Loucy (cell line): ENCODE measurements around the gene TRPM3.

Experiments
- H2AFZ ChIP-seq: fragments of 200-600 bp; sonication (generic); 2 replicates; pipeline ENCODE4 v1.6.0; 2016; ENCODE audit warnings: antibody characterized with exemption, mild to moderate bottlenecking, low read length, moderate library complexity
- H3F3A ChIP-seq: fragments of 200-600 bp; 2 replicates; pipeline ENCODE4 v1.6.0; 2016; ENCODE audit warnings: antibody characterized with exemption, low read depth, mild to moderate bottlenecking
- H3K27me3 ChIP-seq: fragments of 200-600 bp; sonication (generic); 2 replicates; pipeline ENCODE4 v1.6.1; 2014; ENCODE audit warnings: low read length, mild to moderate bottlenecking; ENCODE audit not compliant: insufficient read depth, poor library complexity, severe bottlenecking
- H3K36me3 ChIP-seq: fragments of 200-600 bp; sonication (generic); 2 replicates; pipeline ENCODE4 v1.6.1; 2016; ENCODE audit warnings: low read length; ENCODE audit not compliant: insufficient read depth
- H3K4me1 ChIP-seq: fragments of 200-600 bp; sonication (generic); 2 replicates; pipeline ENCODE4 v1.5.1; 2014; ENCODE audit warnings: low read length, mild to moderate bottlenecking; ENCODE audit not compliant: insufficient read depth, poor library complexity, severe bottlenecking
- H3K4me2 ChIP-seq: fragments of 200-600 bp; sonication (generic); 2 replicates; pipeline ENCODE4 v1.6.0; 2014; ENCODE audit warnings: antibody characterized with exemption, low read length, low read depth, mild to moderate bottlenecking; ENCODE audit not compliant: poor library complexity, severe bottlenecking
- H3K4me3 ChIP-seq: fragments of 200-600 bp; sonication (generic); 2 replicates; pipeline ENCODE4 v1.5.1; 2014; ENCODE audit warnings: low read length, mild to moderate bottlenecking, mixed read lengths; ENCODE audit not compliant: poor library complexity, severe bottlenecking
- H3K79me2 ChIP-seq: fragments of 200-600 bp; sonication (generic); 2 replicates; pipeline ENCODE4 v1.6.1; 2014; ENCODE audit warnings: low read length; ENCODE audit not compliant: insufficient read depth
- H3K9ac ChIP-seq: fragments of 200-600 bp; sonication (generic); 2 replicates; pipeline ENCODE4 v1.6.0; 2014; ENCODE audit warnings: mild to moderate bottlenecking, low read depth, low read length, moderate library complexity; ENCODE audit not compliant: poor library complexity, severe bottlenecking
- H3K9me2 ChIP-seq: fragments of 200-600 bp; sonication (generic); replicated peaks from 2 replicates; pipeline ENCODE4 v1.6.1; 2016; ENCODE audit warnings: low read depth, low read length, mixed read lengths
- H3K9me3 ChIP-seq: fragments of 200-600 bp; sonication (generic); 2 replicates; pipeline ENCODE4 v1.6.1; 2014; ENCODE audit warnings: mild to moderate bottlenecking, antibody characterized with exemption, low read length, low read depth; ENCODE audit not compliant: insufficient read depth
- H4K20me1 ChIP-seq: fragments of 200-600 bp; sonication (generic); 2 replicates; pipeline ENCODE4 v1.6.0; 2014; ENCODE audit warnings: antibody characterized with exemption, low read length, mild to moderate bottlenecking; ENCODE audit not compliant: insufficient read depth, poor library complexity, severe bottlenecking
- EZH2phosphoT487 ChIP-seq: fragments of 200-600 bp; IDR thresholded peaks from 2 replicates; pipeline ENCODE4 v1.6.1; 2018; ENCODE audit warnings: antibody characterized with exemption, mild to moderate bottlenecking, moderate library complexity, borderline replicate concordance
- TF ChIP-seq, protein P1 (sequence below): fragments of 200-600 bp; sonication (generic); conservative IDR thresholded peaks from 2 replicates; pipeline ENCODE4 v1.5.1; 2014; ENCODE audit warnings: mild to moderate bottlenecking, antibody characterized with exemption, low read length

The TRPM3 gene

GRCh38 chr9:70564468-70565335, 556.7 kb downstream of the TRPM3 start:
- Histone ChIP-seq H3F3A (no peaks in the 10 kb centered on the region), H3K4me2 (peak overlapping the region; percentile 67), H3K36me3 (no peaks in the 10 kb centered on the region), H3K79me2 (no peaks in the 10 kb centered on the region), H3K9me2 (no peaks in the 10 kb centered on the region), H2AFZ (peak overlapping the region; percentile 54), H3K4me1 (peaks cover 22% of the 10 kb centered on the region), H4K20me1 (no peaks in the 10 kb centered on the region), H3K27me3 (no peaks in the 10 kb centered on the region), H3K4me3 (peak overlapping the region; percentile 46), H3K9me3 (no peaks in the 10 kb centered on the region), H3K9ac (no peak overlapping the region)
- TF ChIP-seq, protein P1, sequence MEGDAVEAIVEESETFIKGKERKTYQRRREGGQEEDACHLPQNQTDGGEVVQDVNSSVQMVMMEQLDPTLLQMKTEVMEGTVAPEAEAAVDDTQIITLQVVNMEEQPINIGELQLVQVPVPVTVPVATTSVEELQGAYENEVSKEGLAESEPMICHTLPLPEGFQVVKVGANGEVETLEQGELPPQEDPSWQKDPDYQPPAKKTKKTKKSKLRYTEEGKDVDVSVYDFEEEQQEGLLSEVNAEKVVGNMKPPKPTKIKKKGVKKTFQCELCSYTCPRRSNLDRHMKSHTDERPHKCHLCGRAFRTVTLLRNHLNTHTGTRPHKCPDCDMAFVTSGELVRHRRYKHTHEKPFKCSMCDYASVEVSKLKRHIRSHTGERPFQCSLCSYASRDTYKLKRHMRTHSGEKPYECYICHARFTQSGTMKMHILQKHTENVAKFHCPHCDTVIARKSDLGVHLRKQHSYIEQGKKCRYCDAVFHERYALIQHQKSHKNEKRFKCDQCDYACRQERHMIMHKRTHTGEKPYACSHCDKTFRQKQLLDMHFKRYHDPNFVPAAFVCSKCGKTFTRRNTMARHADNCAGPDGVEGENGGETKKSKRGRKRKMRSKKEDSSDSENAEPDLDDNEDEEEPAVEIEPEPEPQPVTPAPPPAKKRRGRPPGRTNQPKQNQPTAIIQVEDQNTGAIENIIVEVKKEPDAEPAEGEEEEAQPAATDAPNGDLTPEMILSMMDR = no peak
- no peak for TF ChIP-seq EZH2phosphoT487

DNA sequence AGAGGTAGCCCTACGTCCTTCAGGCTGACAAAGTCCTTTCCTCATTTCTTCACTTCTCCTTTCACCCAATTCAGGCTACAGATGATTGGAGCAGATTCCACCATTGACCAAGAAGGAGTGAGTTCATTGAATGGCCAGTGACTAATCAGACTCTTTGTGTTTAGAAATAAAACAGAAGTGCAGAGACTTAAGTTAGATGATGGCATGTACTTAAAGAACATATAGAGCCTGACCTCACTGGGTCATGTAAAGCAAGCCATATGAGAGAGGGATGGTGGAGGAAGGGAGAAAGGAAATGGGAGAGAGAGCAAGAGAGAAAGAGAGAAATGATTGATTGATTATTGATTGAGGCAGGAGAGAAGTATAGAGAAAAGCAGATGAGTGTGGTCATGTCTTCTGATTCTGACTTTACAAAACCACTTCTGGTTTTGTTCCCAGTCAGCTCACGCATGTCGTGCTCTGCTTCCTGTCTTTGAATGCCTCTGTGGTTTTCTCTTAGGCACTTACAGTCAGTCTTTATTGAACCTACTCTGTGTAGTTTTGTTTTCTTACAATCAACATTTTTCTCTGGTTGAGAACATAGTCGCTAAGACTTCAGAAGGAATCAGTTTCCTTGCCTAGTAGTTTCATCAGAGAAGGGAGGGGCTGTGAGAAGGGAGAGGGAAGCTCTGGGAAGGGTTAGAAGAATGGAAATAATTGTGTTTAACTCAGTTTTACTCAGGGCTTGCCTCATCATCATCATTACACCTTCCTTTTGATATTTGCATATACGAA, 557.8 kb downstream of the TRPM3 start:
- H3K4me1 ChIP-seq = peaks cover 22% of the 10 kb centered on the region

GRCh38 chr9:70563010-70563409, 558.4 kb downstream of the TRPM3 start:
- Histone ChIP-seq H4K20me1 (no peaks in the 10 kb centered on the region), H3K9me2 (no peaks in the 10 kb centered on the region), H3K4me1 (peaks cover 22% of the 10 kb centered on the region), H2AFZ (peak overlapping the region; percentile 54), H3K9me3 (no peaks in the 10 kb centered on the region), H3K36me3 (no peaks in the 10 kb centered on the region), H3K4me2 (peak overlapping the region; percentile 67), H3K79me2 (no peaks in the 10 kb centered on the region), H3K27me3 (no peaks in the 10 kb centered on the region), H3F3A (no peaks in the 10 kb centered on the region), H3K9ac (no peak overlapping the region), H3K4me3 (peak overlapping the region; percentile 46)
- TF ChIP-seq, protein P1 = no peak
- no peak for TF ChIP-seq EZH2phosphoT487

More for the DNA sequence above, 557.8 kb downstream of the TRPM3 start:
- Histone ChIP-seq H3K4me2 (peak overlapping the region; percentile 67), H3K36me3 (no peaks in the 10 kb centered on the region), H3K9me3 (no peaks in the 10 kb centered on the region), H3K27me3 (no peaks in the 10 kb centered on the region), H2AFZ (peak overlapping the region; percentile 54), H3K79me2 (no peaks in the 10 kb centered on the region), H3K4me3 (peak overlapping the region; percentile 46), H3K9ac (peak overlapping the region; percentile 31), H3K9me2 (no peaks in the 10 kb centered on the region), H3F3A (no peaks in the 10 kb centered on the region), H4K20me1 (no peaks in the 10 kb centered on the region)
- TF ChIP-seq EZH2phosphoT487 = no peak
- TF ChIP-seq, protein P1 = no peak
